ENCODE data around the gene TMEM200A.

GRCh38 chr6:130381012-130381411, 15.2 kb downstream of the TMEM200A start:
- TF ChIP-seq EZH2 (IDR thresholded peaks at IDR 0.05; ENCODE audit: borderline replicate concordance) (no peak), CTCF (IDR thresholded peaks at IDR 0.05; ENCODE audit: poor library complexity) (no peak), EZH2phosphoT487 (IDR thresholded peaks at IDR 0.05; ENCODE audit: low read depth, severe bottlenecking, unreplicated experiment) (no peak)
